Vagina (tissue), 2 donors: ENCODE data around the gene SRGAP3.

ENCODE experiments used
- CTCF ChIP-seq, 3 experiments: fragments of 450-650 bp in 2 of 3; fragments of 200-600 bp in 1 of 3; sonication (generic) in 1 of 3; IDR thresholded peaks; one replicate each; pipeline ENCODE4 v1.5.1; 2017 to 2019; ENCODE audit warnings: antibody characterized with exemption in 3 of 3, mild to moderate bottlenecking in 2 of 3, moderate library complexity in 2 of 3
- POLR2AphosphoS5 ChIP-seq, 2 donors: sonication (generic); formaldehyde crosslinking; IDR thresholded peaks; one replicate each; pipeline ENCODE4 v1.9.0; 2017; ENCODE audit warnings: antibody characterized with exemption in 2 of 2, mild to moderate bottlenecking in 2 of 2, low read depth in 1 of 2; ENCODE audit not compliant: insufficient read depth in 1 of 2

GRCh38 chr3:9204253-9204992 is 45.0 kb downstream of the SRGAP3 start:
- no peak for TF ChIP-seq CTCF (IDR thresholded peaks at IDR 0.05)
- no peak for TF ChIP-seq POLR2AphosphoS5 (IDR thresholded peaks at IDR 0.05; ENCODE audit: insufficient read depth in 1 of 2, low read depth in 1 of 2)
